ENCODE data around the gene CYB561.

Gene CYB561

GRCh38 chr17:63491977-63492618 is 46.0 kb upstream of the CYB561 start:
- CTCF ChIA-PET = interaction anchor here (1.1 kb wide), 1 partner anchor 13 kb away, joined by 4 read pairs; no protein-coding TSS in a partner anchor
- POLR2A ChIA-PET = no interaction called here
- TF ChIP-seq FOXK2 (IDR thresholded peaks at IDR 0.05) = no peak
- TF ChIP-seq FOXA1 (IDR thresholded peaks at IDR 0.05) = no peak
- TF ChIP-seq LEF1 (IDR thresholded peaks at IDR 0.05; ENCODE audit: borderline replicate concordance) = no peak
- no peak for TF ChIP-seq L3MBTL2 (conservative IDR thresholded peaks at IDR 0.05)
- no peak for TF ChIP-seq ZNF384 (IDR thresholded peaks at IDR 0.05)
- no peak for TF ChIP-seq BHLHE40 (IDR thresholded peaks at IDR 0.05; ENCODE audit: borderline replicate concordance)
- no peak for DNase-seq (ENCODE audit: extremely low spot score)

- POLR2A ChIA-PET = no interaction called here
- TF ChIP-seq LEF1 (IDR thresholded peaks at IDR 0.05; ENCODE audit: borderline replicate concordance) (no peak), FOXK2 (IDR thresholded peaks at IDR 0.05) (no peak), ELF4 (IDR thresholded peaks at IDR 0.05) (no peak), NFRKB (IDR thresholded peaks at IDR 0.05) (no peak), FOXA1 (IDR thresholded peaks at IDR 0.05) (no peak), SUZ12 (IDR thresholded peaks at IDR 0.05) (no peak)
- CTCF ChIA-PET = interaction anchor here (1.1 kb wide), 1 partner anchor 12 kb away, joined by 4 read pairs; no protein-coding TSS in a partner anchor
- no peak for DNase-seq (ENCODE audit: extremely low spot score)
Observed at GRCh38 chr17:63491413-63491812, 45.3 kb upstream of the CYB561 start.

- ChIA-PET CTCF (interaction anchor here (1.1 kb wide), 1 partner anchor 12 kb away, joined by 4 read pairs; no protein-coding TSS in a partner anchor), POLR2A (no interaction called here)
- TF ChIP-seq ELF4 (IDR thresholded peaks at IDR 0.05) (no peak), FOXK2 (IDR thresholded peaks at IDR 0.05) (no peak), SUZ12 (IDR thresholded peaks at IDR 0.05) (no peak), NFRKB (IDR thresholded peaks at IDR 0.05) (no peak), BHLHE40 (IDR thresholded peaks at IDR 0.05; ENCODE audit: borderline replicate concordance) (no peak)
- no peak for DNase-seq (ENCODE audit: extremely low spot score)
Observed at GRCh38 chr17:63490858-63491400, 44.8 kb upstream of the CYB561 start.

GRCh38 chr17:63490329-63490728 is 44.2 kb upstream of the CYB561 start:
- ChIA-PET CTCF (no interaction called here), POLR2A (no interaction called here)
- TF ChIP-seq FOXK2 (IDR thresholded peaks at IDR 0.05) (no peak), ELF4 (IDR thresholded peaks at IDR 0.05) (no peak), FOXA1 (IDR thresholded peaks at IDR 0.05) (no peak), ZNF384 (IDR thresholded peaks at IDR 0.05) (no peak), BHLHE40 (IDR thresholded peaks at IDR 0.05; ENCODE audit: borderline replicate concordance) (no peak), CTBP1 (IDR thresholded peaks at IDR 0.05; ENCODE audit: borderline replicate concordance) (no peak), HDGF (IDR thresholded peaks at IDR 0.05; ENCODE audit: borderline replicate concordance) (no peak), PKNOX1 (IDR thresholded peaks at IDR 0.05) (no peak), FOXM1 (IDR thresholded peaks at IDR 0.05; ENCODE audit: borderline replicate concordance) (no peak), ARNT (IDR thresholded peaks at IDR 0.05) (no peak), TARDBP (IDR thresholded peaks at IDR 0.05) (no peak), SP1 (IDR thresholded peaks at IDR 0.05) (no peak), SUZ12 (IDR thresholded peaks at IDR 0.05) (no peak)
- DNase-seq (ENCODE audit: extremely low spot score) = no peak

GRCh38 chr17:63489291-63489690 is 43.2 kb upstream of the CYB561 start:
- POLR2A ChIA-PET = no interaction called here
- CTCF ChIA-PET = interaction anchor here (0.7 kb wide), 1 partner anchor 73 kb away, joined by 3 read pairs; no protein-coding TSS in a partner anchor
- no peak for DNase-seq (ENCODE audit: extremely low spot score)
- no peak for TF ChIP-seq L3MBTL2 (conservative IDR thresholded peaks at IDR 0.05)
- TF ChIP-seq ZNF384 (IDR thresholded peaks at IDR 0.05) = no peak
- TF ChIP-seq NFRKB (IDR thresholded peaks at IDR 0.05) = no peak
- TF ChIP-seq FOXA1 (IDR thresholded peaks at IDR 0.05) = no peak
- no peak for TF ChIP-seq CTBP1 (IDR thresholded peaks at IDR 0.05; ENCODE audit: borderline replicate concordance)
- no peak for TF ChIP-seq BHLHE40 (IDR thresholded peaks at IDR 0.05; ENCODE audit: borderline replicate concordance)

GRCh38 chr17:63488851-63489250 is 42.7 kb upstream of the CYB561 start:
- DNase-seq (ENCODE audit: extremely low spot score) = no peak
- CTCF ChIA-PET = no interaction called here
- POLR2A ChIA-PET = no interaction called here
- TF ChIP-seq SP1 (IDR thresholded peaks at IDR 0.05) (no peak), BHLHE40 (IDR thresholded peaks at IDR 0.05; ENCODE audit: borderline replicate concordance) (no peak), NFRKB (IDR thresholded peaks at IDR 0.05) (no peak), ARNT (IDR thresholded peaks at IDR 0.05) (no peak), FOXK2 (IDR thresholded peaks at IDR 0.05) (no peak), LEF1 (IDR thresholded peaks at IDR 0.05; ENCODE audit: borderline replicate concordance) (no peak), FOXM1 (IDR thresholded peaks at IDR 0.05; ENCODE audit: borderline replicate concordance) (no peak), SUZ12 (IDR thresholded peaks at IDR 0.05) (no peak), ELF4 (IDR thresholded peaks at IDR 0.05) (no peak), ZNF384 (IDR thresholded peaks at IDR 0.05) (no peak), PKNOX1 (IDR thresholded peaks at IDR 0.05) (no peak), HDGF (IDR thresholded peaks at IDR 0.05; ENCODE audit: borderline replicate concordance) (no peak)

- CTCF ChIA-PET = interaction anchor here (1.2 to 1.3 kb wide), 2 partner anchors 9 to 62 kb away, joined by 5 to 6 read pairs; no protein-coding TSS in a partner anchor
- TF ChIP-seq ZNF384 (IDR thresholded peaks at IDR 0.05) (no peak), FOXM1 (IDR thresholded peaks at IDR 0.05; ENCODE audit: borderline replicate concordance) (no peak), FOXK2 (IDR thresholded peaks at IDR 0.05) (no peak), PKNOX1 (IDR thresholded peaks at IDR 0.05) (no peak), SUZ12 (IDR thresholded peaks at IDR 0.05) (no peak), NFRKB (IDR thresholded peaks at IDR 0.05) (no peak), ARNT (IDR thresholded peaks at IDR 0.05) (no peak), ELF4 (IDR thresholded peaks at IDR 0.05) (no peak), LEF1 (IDR thresholded peaks at IDR 0.05; ENCODE audit: borderline replicate concordance) (no peak), BHLHE40 (IDR thresholded peaks at IDR 0.05; ENCODE audit: borderline replicate concordance) (no peak), TARDBP (IDR thresholded peaks at IDR 0.05) (no peak), L3MBTL2 (conservative IDR thresholded peaks at IDR 0.05) (no peak), SP1 (IDR thresholded peaks at IDR 0.05) (no peak), CTBP1 (IDR thresholded peaks at IDR 0.05; ENCODE audit: borderline replicate concordance) (no peak), FOXA1 (IDR thresholded peaks at IDR 0.05) (no peak), HDGF (IDR thresholded peaks at IDR 0.05; ENCODE audit: borderline replicate concordance) (no peak)
- POLR2A ChIA-PET = no interaction called here
- DNase-seq (ENCODE audit: extremely low spot score) = no peak
Observed at GRCh38 chr17:63487014-63487339, 40.9 kb upstream of the CYB561 start.

Data from HEK293T (cell line).